ENCODE results near the gene LY6G6D.

LY6G6D gene

GRCh38 chr6:31721351-31722020, 6.3 kb downstream of the LY6G6D start, which contains the start of gene LY6G6C:
Gene LY6G6C, minus strand, starts transcription at chr6:31721746. Its CDS starts 67 bp downstream, at chr6:31721679.
- no peak for DNase-seq

- no peak for DNase-seq
These were observed 7.0 kb downstream of the LY6G6D start for GRCh38 chr6:31722173-31722572.

GRCh38 chr6:31723245-31723979, 8.3 kb downstream of the LY6G6D start, which contains the start of gene MPIG6B:
Gene MPIG6B, plus strand, starts transcription at chr6:31723373. Its CDS starts 11 bp downstream, at chr6:31723384.
- no peak for DNase-seq

- no peak for DNase-seq
These were observed 9.0 kb downstream of the LY6G6D start for GRCh38 chr6:31723980-31724691.

GRCh38 chr6:31725502-31726350, 10.6 kb downstream of the LY6G6D start:
- DNase-seq: no peak

- DNase-seq: no peak
These were observed 12.0 kb downstream of the LY6G6D start for GRCh38 chr6:31727034-31727716.

- DNase-seq: no peak
These were observed 12.8 kb downstream of the LY6G6D start for GRCh38 chr6:31727717-31728671.

GRCh38 chr6:31728767-31729514, 13.8 kb downstream of the LY6G6D start, which contains the start of gene DDAH2:
Gene DDAH2, minus strand, starts transcription at chr6:31729299. Its CDS starts 138 bp downstream, at chr6:31729161.
- DNase-seq: no peak

GRCh38 chr6:31729515-31729978, 14.4 kb downstream of the LY6G6D start:
- peak; percentile 82 for DNase-seq

GRCh38 chr6:31729979-31730630, 15.0 kb downstream of the LY6G6D start:
- DNase-seq: peak; percentile 74

- DNase-seq: no peak
These were observed 15.5 kb downstream of the LY6G6D start for GRCh38 chr6:31730631-31731086.

GRCh38 chr6:31732029-31732428, 16.9 kb downstream of the LY6G6D start:
- DNase-seq: no peak

- DNase-seq: no peak
These were observed 18.6 kb downstream of the LY6G6D start for GRCh38 chr6:31733734-31734133.

GRCh38 chr6:31734247-31734820, 19.2 kb downstream of the LY6G6D start:
- DNase-seq: no peak

- peak; percentile 54 for DNase-seq
These were observed 19.8 kb downstream of the LY6G6D start for GRCh38 chr6:31734821-31735406.

GRCh38 chr6:31736021-31736767, 21.0 kb downstream of the LY6G6D start, which contains the start of gene CLIC1:
Gene CLIC1, minus strand, starts transcription at chr6:31736530. Its CDS starts 230 bp downstream, at chr6:31736300.
- peak; percentile 78 for DNase-seq

GRCh38 chr6:31736768-31737314, 21.7 kb downstream of the LY6G6D start:
- DNase-seq: no peak

All from activated CD8-positive, alpha-beta memory T cell treated with anti-CD3 and anti-CD28 coated beads, Interleukin-2, amount 50 U/mL, for 4 hours (primary cell).